Measurements from ENCODE around the gene CDH13. TPM values are rescaled to one million over a fixed set of nuclear protein-coding genes. Genes with fewer than 3 reads are reported as not detected.

CDH13 gene
- total RNA-seq, 1 donor from 2014 or later = 20.9 TPM

GRCh38 chr16:83212301-83212841 lies 585.6 kb downstream of the CDH13 start:
- Histone ChIP-seq H3K4me1 (ENCODE audit: control insufficient read depth in 3 of 3, insufficient read depth in 3 of 3, low read length in 3 of 3) (no peaks in the 10 kb centered on the region), H3K9ac (ENCODE audit: low read depth in 1 of 3, low read length in 3 of 3) (no peak overlapping the region), H3K4me3 (ENCODE audit: low read length in 3 of 3) (no peak overlapping the region), H3K27me3 (ENCODE audit: control insufficient read depth in 3 of 3, insufficient read depth in 3 of 3, low read length in 3 of 3) (no peaks in the 10 kb centered on the region), H3K9me3 (ENCODE audit: control insufficient read depth in 3 of 3, low read length in 3 of 3) (peaks cover 0 to 2% (median 0%) of the 10 kb centered on the region in 3 donors), H3K27ac (ENCODE audit: low read depth, low read length) (no peak overlapping the region), H3K36me3 (ENCODE audit: control insufficient read depth in 3 of 3, insufficient read depth in 3 of 3, low read length in 3 of 3) (no peaks in the 10 kb centered on the region)

DNA sequence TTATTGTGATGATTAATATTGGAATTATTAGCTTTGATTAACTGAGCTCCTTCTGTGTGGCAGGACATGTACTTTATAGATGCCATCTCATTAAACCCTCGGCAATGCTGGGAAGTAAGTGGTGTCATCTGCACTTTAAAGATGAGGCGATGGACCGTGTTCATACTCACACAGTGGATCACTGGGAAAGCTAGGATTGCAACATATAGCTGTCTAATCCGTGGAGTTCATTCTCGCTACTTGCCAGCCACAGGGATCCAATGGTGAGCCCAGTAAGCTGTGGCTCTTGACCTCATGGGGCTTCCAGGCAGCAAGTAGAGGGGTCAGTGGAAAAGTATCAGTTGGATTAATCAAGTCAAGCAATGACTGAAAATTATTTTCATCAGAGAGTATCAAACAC lies 587.9 kb downstream of the CDH13 start:
- H3K4me3 ChIP-seq (ENCODE audit: low read length in 3 of 3) = no peak overlapping the region
- H3K9ac ChIP-seq (ENCODE audit: low read depth in 1 of 3, low read length in 3 of 3) = no peak overlapping the region
- H3K27me3 ChIP-seq (ENCODE audit: control insufficient read depth in 3 of 3, insufficient read depth in 3 of 3, low read length in 3 of 3) = no peaks in the 10 kb centered on the region
- peaks cover 0 to 2% (median 0%) of the 10 kb centered on the region in 3 donors for H3K36me3 ChIP-seq (ENCODE audit: control insufficient read depth in 3 of 3, insufficient read depth in 3 of 3, low read length in 3 of 3)
- H3K4me1 ChIP-seq (ENCODE audit: control insufficient read depth in 3 of 3, insufficient read depth in 3 of 3, low read length in 3 of 3) = no peaks in the 10 kb centered on the region
- H3K27ac ChIP-seq (ENCODE audit: low read depth, low read length) = no peak overlapping the region
- peaks cover 0 to 2% (median 0%) of the 10 kb centered on the region in 3 donors for H3K9me3 ChIP-seq (ENCODE audit: control insufficient read depth in 3 of 3, low read length in 3 of 3)

DNA sequence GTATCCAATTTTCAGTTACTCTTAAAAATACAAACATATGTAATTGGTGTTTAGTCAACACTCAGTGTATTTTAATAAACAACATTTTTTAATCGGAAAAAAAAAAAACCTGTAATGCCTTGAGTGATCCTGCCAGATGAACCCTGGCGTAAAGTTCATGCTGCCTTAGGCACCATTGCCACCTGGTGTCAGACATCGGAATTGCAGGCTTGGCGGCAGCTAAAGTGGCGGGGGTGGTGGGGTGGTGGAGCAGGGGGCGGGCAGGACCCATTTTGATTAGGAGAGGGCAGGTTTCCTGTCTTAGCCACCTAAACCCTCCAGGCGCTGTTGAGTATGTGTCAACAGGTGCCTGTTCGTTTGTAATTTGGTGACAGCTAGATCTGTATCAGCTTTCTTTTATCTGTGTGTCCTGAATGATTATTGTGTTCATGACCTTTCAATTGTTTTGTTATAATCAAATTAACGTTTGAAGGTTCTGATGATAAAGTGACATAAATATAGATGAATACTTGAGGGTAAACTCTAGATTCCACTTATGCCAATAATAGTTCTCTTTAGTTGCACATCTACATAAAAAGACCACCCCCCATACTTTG lies 588.7 kb downstream of the CDH13 start:
- no peak overlapping the region for H3K9ac ChIP-seq (ENCODE audit: low read depth in 1 of 3, low read length in 3 of 3)
- peaks cover 0 to 2% (median 0%) of the 10 kb centered on the region in 3 donors for H3K36me3 ChIP-seq (ENCODE audit: control insufficient read depth in 3 of 3, insufficient read depth in 3 of 3, low read length in 3 of 3)
- no peaks in the 10 kb centered on the region for H3K27me3 ChIP-seq (ENCODE audit: control insufficient read depth in 3 of 3, insufficient read depth in 3 of 3, low read length in 3 of 3)
- H3K4me1 ChIP-seq (ENCODE audit: control insufficient read depth in 3 of 3, insufficient read depth in 3 of 3, low read length in 3 of 3) = no peaks in the 10 kb centered on the region
- H3K27ac ChIP-seq (ENCODE audit: low read depth, low read length) = no peak overlapping the region
- no peak overlapping the region for H3K4me3 ChIP-seq (ENCODE audit: low read length in 3 of 3)
- peaks cover 0 to 2% (median 0%) of the 10 kb centered on the region in 3 donors for H3K9me3 ChIP-seq (ENCODE audit: control insufficient read depth in 3 of 3, low read length in 3 of 3)

- Histone ChIP-seq H3K27ac (ENCODE audit: low read depth, low read length) (no peak overlapping the region), H3K9ac (ENCODE audit: low read depth in 1 of 3, low read length in 3 of 3) (no peak overlapping the region), H3K9me3 (ENCODE audit: control insufficient read depth in 3 of 3, low read length in 3 of 3) (peaks cover 0 to 2% (median 0%) of the 10 kb centered on the region in 3 donors), H3K4me1 (ENCODE audit: control insufficient read depth in 3 of 3, insufficient read depth in 3 of 3, low read length in 3 of 3) (no peaks in the 10 kb centered on the region), H3K36me3 (ENCODE audit: control insufficient read depth in 3 of 3, insufficient read depth in 3 of 3, low read length in 3 of 3) (peaks cover 0 to 2% (median 0%) of the 10 kb centered on the region in 3 donors), H3K27me3 (ENCODE audit: control insufficient read depth in 3 of 3, insufficient read depth in 3 of 3, low read length in 3 of 3) (no peaks in the 10 kb centered on the region), H3K4me3 (ENCODE audit: low read length in 3 of 3) (no peak overlapping the region)
Measured at GRCh38 chr16:83219285-83219684, 592.5 kb downstream of the CDH13 start.

- H3K27ac ChIP-seq (ENCODE audit: low read depth, low read length) = no peak overlapping the region
- H3K27me3 ChIP-seq (ENCODE audit: control insufficient read depth in 3 of 3, insufficient read depth in 3 of 3, low read length in 3 of 3) = no peaks in the 10 kb centered on the region
- H3K4me1 ChIP-seq (ENCODE audit: control insufficient read depth in 3 of 3, insufficient read depth in 3 of 3, low read length in 3 of 3) = no peaks in the 10 kb centered on the region
- peaks cover 0 to 2% (median 0%) of the 10 kb centered on the region in 3 donors for H3K36me3 ChIP-seq (ENCODE audit: control insufficient read depth in 3 of 3, insufficient read depth in 3 of 3, low read length in 3 of 3)
- H3K9ac ChIP-seq (ENCODE audit: low read depth in 1 of 3, low read length in 3 of 3) = no peak overlapping the region
- H3K9me3 ChIP-seq (ENCODE audit: control insufficient read depth in 3 of 3, low read length in 3 of 3) = peaks cover 0 to 2% (median 0%) of the 10 kb centered on the region in 3 donors
- no peak overlapping the region for H3K4me3 ChIP-seq (ENCODE audit: low read length in 3 of 3)
Measured at GRCh38 chr16:83220066-83220465, 593.3 kb downstream of the CDH13 start.

GRCh38 chr16:83224642-83225041 lies 597.9 kb downstream of the CDH13 start:
- no peaks in the 10 kb centered on the region for H3K27me3 ChIP-seq (ENCODE audit: control insufficient read depth in 3 of 3, insufficient read depth in 3 of 3, low read length in 3 of 3)
- no peak overlapping the region for H3K4me3 ChIP-seq (ENCODE audit: low read length in 3 of 3)
- H3K36me3 ChIP-seq (ENCODE audit: control insufficient read depth in 3 of 3, insufficient read depth in 3 of 3, low read length in 3 of 3) = no peaks in the 10 kb centered on the region
- peaks cover 0 to 2% (median 0%) of the 10 kb centered on the region in 3 donors for H3K9me3 ChIP-seq (ENCODE audit: control insufficient read depth in 3 of 3, low read length in 3 of 3)
- no peak overlapping the region for H3K9ac ChIP-seq (ENCODE audit: low read depth in 1 of 3, low read length in 3 of 3)
- no peaks in the 10 kb centered on the region for H3K4me1 ChIP-seq (ENCODE audit: control insufficient read depth in 3 of 3, insufficient read depth in 3 of 3, low read length in 3 of 3)
- H3K27ac ChIP-seq (ENCODE audit: low read depth, low read length) = no peak overlapping the region

DNA sequence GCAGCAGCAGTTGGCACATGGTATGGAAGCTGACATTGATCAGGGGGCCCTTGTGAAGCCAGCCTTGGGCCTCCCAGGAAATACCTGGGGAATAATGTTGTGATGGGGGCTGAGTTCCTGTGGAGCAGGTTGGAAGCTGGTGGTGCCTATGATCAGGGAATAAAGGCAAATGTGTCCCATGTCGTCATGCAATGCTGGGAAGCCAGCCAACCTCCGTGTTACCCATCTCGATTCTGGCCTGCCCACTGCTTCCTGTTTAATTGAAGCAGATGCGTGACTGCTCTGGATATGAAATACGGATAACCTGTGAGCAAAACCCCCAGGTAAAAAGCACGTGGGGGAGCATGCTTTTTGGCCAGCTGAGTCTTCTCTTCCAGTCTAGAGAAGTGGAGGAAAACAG lies 600.6 kb downstream of the CDH13 start:
- Histone ChIP-seq H3K9ac (ENCODE audit: low read depth in 1 of 3, low read length in 3 of 3) (no peak overlapping the region), H3K4me1 (ENCODE audit: control insufficient read depth in 3 of 3, insufficient read depth in 3 of 3, low read length in 3 of 3) (no peaks in the 10 kb centered on the region), H3K4me3 (ENCODE audit: low read length in 3 of 3) (no peak overlapping the region), H3K9me3 (ENCODE audit: control insufficient read depth in 3 of 3, low read length in 3 of 3) (peaks cover 0 to 2% (median 0%) of the 10 kb centered on the region in 3 donors), H3K27me3 (ENCODE audit: control insufficient read depth in 3 of 3, insufficient read depth in 3 of 3, low read length in 3 of 3) (no peaks in the 10 kb centered on the region), H3K36me3 (ENCODE audit: control insufficient read depth in 3 of 3, insufficient read depth in 3 of 3, low read length in 3 of 3) (no peaks in the 10 kb centered on the region), H3K27ac (ENCODE audit: low read depth, low read length) (no peak overlapping the region)

- no peaks in the 10 kb centered on the region for H3K27me3 ChIP-seq (ENCODE audit: control insufficient read depth in 3 of 3, insufficient read depth in 3 of 3, low read length in 3 of 3)
- H3K36me3 ChIP-seq (ENCODE audit: control insufficient read depth in 3 of 3, insufficient read depth in 3 of 3, low read length in 3 of 3) = no peaks in the 10 kb centered on the region
- H3K9me3 ChIP-seq (ENCODE audit: control insufficient read depth in 3 of 3, low read length in 3 of 3) = peaks cover 0 to 2% (median 0%) of the 10 kb centered on the region in 3 donors
- H3K4me3 ChIP-seq (ENCODE audit: low read length in 3 of 3) = no peak overlapping the region
- H3K4me1 ChIP-seq (ENCODE audit: control insufficient read depth in 3 of 3, insufficient read depth in 3 of 3, low read length in 3 of 3) = no peaks in the 10 kb centered on the region
- no peak overlapping the region for H3K27ac ChIP-seq (ENCODE audit: low read depth, low read length)
- H3K9ac ChIP-seq (ENCODE audit: low read depth in 1 of 3, low read length in 3 of 3) = no peak overlapping the region
Measured at GRCh38 chr16:83231729-83232128, 605.0 kb downstream of the CDH13 start.

- H3K27ac ChIP-seq (ENCODE audit: low read depth, low read length) = no peak overlapping the region
- no peaks in the 10 kb centered on the region for H3K4me1 ChIP-seq (ENCODE audit: control insufficient read depth in 3 of 3, insufficient read depth in 3 of 3, low read length in 3 of 3)
- no peak overlapping the region for H3K9ac ChIP-seq (ENCODE audit: low read depth in 1 of 3, low read length in 3 of 3)
- H3K36me3 ChIP-seq (ENCODE audit: control insufficient read depth in 3 of 3, insufficient read depth in 3 of 3, low read length in 3 of 3) = no peaks in the 10 kb centered on the region
- no peak overlapping the region for H3K4me3 ChIP-seq (ENCODE audit: low read length in 3 of 3)
- H3K27me3 ChIP-seq (ENCODE audit: control insufficient read depth in 3 of 3, insufficient read depth in 3 of 3, low read length in 3 of 3) = no peaks in the 10 kb centered on the region
- no peaks in the 10 kb centered on the region for H3K9me3 ChIP-seq (ENCODE audit: control insufficient read depth in 3 of 3, low read length in 3 of 3)
Measured at GRCh38 chr16:83233153-83233552, 606.4 kb downstream of the CDH13 start.

DNA sequence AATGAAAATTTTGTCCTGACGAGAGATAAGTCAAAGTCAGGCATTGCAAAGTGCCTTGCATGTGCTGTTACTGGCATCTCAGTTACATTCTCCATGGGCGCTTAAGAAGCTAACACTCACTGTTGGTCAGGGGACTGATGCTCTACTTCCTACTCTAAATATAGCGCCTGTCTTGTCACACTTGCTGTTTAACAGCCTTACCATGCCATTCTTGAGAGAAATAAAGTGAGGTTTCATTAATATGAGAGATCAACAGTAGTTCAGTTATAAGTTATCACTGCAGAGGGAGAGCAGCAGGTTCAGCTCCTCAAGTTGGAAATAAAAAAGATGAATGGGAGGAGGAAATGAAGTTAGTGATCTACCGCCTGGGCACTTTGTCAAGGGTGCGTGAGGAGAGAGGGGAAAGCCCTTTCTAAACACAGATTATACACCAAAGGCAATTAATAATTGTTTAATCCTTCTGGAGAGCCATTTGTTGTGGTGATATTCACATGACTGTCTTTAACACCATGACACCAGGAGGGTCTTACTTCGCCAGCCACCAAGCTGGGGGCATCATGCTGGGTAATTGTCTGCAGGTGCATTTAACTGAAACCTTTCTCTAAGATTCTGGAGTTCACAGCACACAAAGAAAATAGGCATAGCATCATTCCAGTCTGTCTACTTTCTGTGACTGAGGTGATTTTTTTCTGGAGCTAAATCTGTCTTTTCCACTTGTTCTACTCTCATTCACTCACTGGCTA lies 612.4 kb downstream of the CDH13 start:
- no peak overlapping the region for H3K27ac ChIP-seq (ENCODE audit: low read depth, low read length)
- H3K9ac ChIP-seq (ENCODE audit: low read depth in 1 of 3, low read length in 3 of 3) = no peak overlapping the region
- H3K27me3 ChIP-seq (ENCODE audit: control insufficient read depth in 3 of 3, insufficient read depth in 3 of 3, low read length in 3 of 3) = no peaks in the 10 kb centered on the region
- no peaks in the 10 kb centered on the region for H3K9me3 ChIP-seq (ENCODE audit: control insufficient read depth in 3 of 3, low read length in 3 of 3)
- no peaks in the 10 kb centered on the region for H3K36me3 ChIP-seq (ENCODE audit: control insufficient read depth in 3 of 3, insufficient read depth in 3 of 3, low read length in 3 of 3)
- no peak overlapping the region for H3K4me3 ChIP-seq (ENCODE audit: low read length in 3 of 3)
- no peaks in the 10 kb centered on the region for H3K4me1 ChIP-seq (ENCODE audit: control insufficient read depth in 3 of 3, insufficient read depth in 3 of 3, low read length in 3 of 3)

Data from skeletal muscle tissue (tissue), 4 donors.